WTC11 (cell line): ENCODE results near the gene TMEM250. TPM values are rescaled to one million over a fixed set of nuclear protein-coding genes. Genes with fewer than 3 reads are reported as not detected.

ENCODE experiments used
- ATAC-seq: fragments of 200-7000 bp; cut with Tn5 transposase; 2 replicates; pipeline ENCODE4 v1.10.0; 2021; ENCODE audit warnings: mild to moderate bottlenecking, moderate library complexity
- CTCF ChIA-PET: fragments of 300-600 bp; sonication (Branson Sonifier 250); formaldehyde crosslinking; loops from one replicate; lab custom pipeline; 2021; ENCODE audit warnings: antibody characterized with exemption; lab: Charles Lee
- POLR2A ChIA-PET: fragments of 350-600 bp; sonication (Branson Sonifier 250); formaldehyde crosslinking; loops from one replicate; lab custom pipeline; 2021; ENCODE audit warnings: antibody characterized with exemption; lab: Charles Lee
- DNase-seq: peaks from one replicate; pipeline ENCODE4 v3.0.0; 2021; ENCODE audit warnings: low spot score
- H3K27ac Mint-ChIP-seq: 2 replicates; pipeline ENCODE4 v1.8.0; 2021; ENCODE audit warnings: mixed read lengths
- H3K27me3 Mint-ChIP-seq: 2 replicates; pipeline ENCODE4 v1.8.0; 2021; ENCODE audit warnings: low read depth, mild to moderate bottlenecking, moderate library complexity, mixed read lengths
- H3K36me3 Mint-ChIP-seq: 2 replicates; pipeline ENCODE4 v1.8.0; 2021; ENCODE audit warnings: mixed read lengths
- H3K4me1 Mint-ChIP-seq: 2 replicates; pipeline ENCODE4 v1.8.0; 2022; ENCODE audit warnings: mixed read lengths
- H3K4me3 Mint-ChIP-seq: 2 replicates; pipeline ENCODE4 v1.8.0; 2021; ENCODE audit warnings: mild to moderate bottlenecking, moderate library complexity, mixed read lengths
- H3K9me3 Mint-ChIP-seq: 2 replicates; pipeline ENCODE4 v1.8.0; 2021; ENCODE audit warnings: mixed read lengths
- CBFB ChIP-seq: sonication (generic); formaldehyde crosslinking; IDR thresholded peaks from 2 replicates; pipeline ENCODE4 v1.8.1; 2022; ENCODE audit warnings: mild to moderate bottlenecking, low read depth, missing genetic modification reagents
- ESRRA ChIP-seq: sonication (generic); formaldehyde crosslinking; IDR thresholded peaks from 2 replicates; pipeline ENCODE4 v1.8.1; 2022; ENCODE audit warnings: mild to moderate bottlenecking, missing genetic modification reagents, borderline replicate concordance
- FOXK1 ChIP-seq: sonication (generic); formaldehyde crosslinking; IDR thresholded peaks from 2 replicates; pipeline ENCODE4 v1.8.0; 2022; ENCODE audit warnings: mild to moderate bottlenecking, moderate library complexity, missing genetic modification reagents
- GRHL2 ChIP-seq: fragments of 250-450 bp; sonication (Bioruptor Pico); IDR thresholded peaks from 2 replicates; pipeline ENCODE4 v1.8.0; 2022; ENCODE audit warnings: mild to moderate bottlenecking, moderate library complexity; ENCODE audit not compliant: insufficient replicate concordance, severe bottlenecking
- NFATC4 ChIP-seq: fragments of 250-450 bp; sonication (Bioruptor Pico); IDR thresholded peaks from 2 replicates; pipeline ENCODE4 v1.9.0; 2021; ENCODE audit warnings: mild to moderate bottlenecking
- NR3C1 ChIP-seq: sonication (generic); formaldehyde crosslinking; conservative IDR thresholded peaks from 2 replicates; pipeline ENCODE4 v1.8.1; 2023; ENCODE audit warnings: low read depth, mild to moderate bottlenecking, missing genetic modification reagents
- TCF7 ChIP-seq: sonication (generic); formaldehyde crosslinking; IDR thresholded peaks from 2 replicates; pipeline ENCODE4 v1.8.0; 2022; ENCODE audit warnings: mild to moderate bottlenecking, low read depth, missing genetic modification reagents, moderate library complexity
- TEAD4 ChIP-seq: sonication (generic); formaldehyde crosslinking; IDR thresholded peaks from 2 replicates; pipeline ENCODE4 v1.8.0; 2022; ENCODE audit warnings: mild to moderate bottlenecking, missing genetic modification reagents
- ZNF232 ChIP-seq: sonication (generic); formaldehyde crosslinking; IDR thresholded peaks from 2 replicates; pipeline ENCODE4 v1.8.0; 2022; ENCODE audit warnings: mild to moderate bottlenecking, missing genetic modification reagents
- ZNF416 ChIP-seq: fragments of 250-450 bp; sonication (Bioruptor Pico); IDR thresholded peaks from 2 replicates; pipeline ENCODE4 v1.9.0; 2021; ENCODE audit warnings: mild to moderate bottlenecking, inconsistent platforms
- ZNF423 ChIP-seq: fragments of 250-450 bp; sonication (Bioruptor Pico); IDR thresholded peaks from 2 replicates; pipeline ENCODE4 v2.1.2; 2022; ENCODE audit warnings: mild to moderate bottlenecking, moderate library complexity
- total RNA-seq: library from RNA; stranded (reverse); gene quantifications from 3 replicates; pipeline ENCODE4 v1.2.3, GENCODE V29; 2021
- TF ChIP-seq, protein P1 (sequence below): fragments of 250-450 bp; sonication (Bioruptor Pico); IDR thresholded peaks from 2 replicates; pipeline ENCODE4 v1.9.0; 2021; ENCODE audit warnings: mild to moderate bottlenecking
- TF ChIP-seq, protein P2 (sequence below): fragments of 250-450 bp; sonication (Bioruptor Pico); IDR thresholded peaks from 2 replicates; pipeline ENCODE4 v1.9.0; 2021; ENCODE audit warnings: mild to moderate bottlenecking
- TF ChIP-seq, protein P3 (sequence below): sonication (generic); formaldehyde crosslinking; IDR thresholded peaks from 2 replicates; pipeline ENCODE4 v1.8.1; 2022; ENCODE audit warnings: low read depth, mild to moderate bottlenecking, moderate library complexity, missing genetic modification reagents, borderline replicate concordance
- TF ChIP-seq, protein P4 (sequence below): sonication (generic); formaldehyde crosslinking; IDR thresholded peaks from 2 replicates; pipeline ENCODE4 v1.8.1; 2022; ENCODE audit warnings: low read depth, missing genetic modification reagents, borderline replicate concordance
- TF ChIP-seq, protein P5 (sequence below): sonication (generic); formaldehyde crosslinking; IDR thresholded peaks from 2 replicates; pipeline ENCODE4 v1.8.0; 2022; ENCODE audit warnings: mild to moderate bottlenecking, missing genetic modification reagents
- TF ChIP-seq, protein P6 (sequence below): sonication (generic); formaldehyde crosslinking; IDR thresholded peaks from 2 replicates; pipeline ENCODE4 v1.8.1; 2022; ENCODE audit warnings: missing genetic modification reagents, borderline replicate concordance
- TF ChIP-seq, protein P7 (sequence below): fragments of 250-450 bp; sonication (Bioruptor Pico); IDR thresholded peaks from 2 replicates; pipeline ENCODE4 v1.8.0; 2021; ENCODE audit warnings: mild to moderate bottlenecking
- TF ChIP-seq, protein P8 (sequence below): sonication (generic); formaldehyde crosslinking; IDR thresholded peaks from 2 replicates; pipeline ENCODE4 v1.8.1; 2023; ENCODE audit warnings: mild to moderate bottlenecking, missing genetic modification reagents

Gene TMEM250
- total RNA-seq, 1 experiment from 2014 or later: 39.4 TPM

DNA sequence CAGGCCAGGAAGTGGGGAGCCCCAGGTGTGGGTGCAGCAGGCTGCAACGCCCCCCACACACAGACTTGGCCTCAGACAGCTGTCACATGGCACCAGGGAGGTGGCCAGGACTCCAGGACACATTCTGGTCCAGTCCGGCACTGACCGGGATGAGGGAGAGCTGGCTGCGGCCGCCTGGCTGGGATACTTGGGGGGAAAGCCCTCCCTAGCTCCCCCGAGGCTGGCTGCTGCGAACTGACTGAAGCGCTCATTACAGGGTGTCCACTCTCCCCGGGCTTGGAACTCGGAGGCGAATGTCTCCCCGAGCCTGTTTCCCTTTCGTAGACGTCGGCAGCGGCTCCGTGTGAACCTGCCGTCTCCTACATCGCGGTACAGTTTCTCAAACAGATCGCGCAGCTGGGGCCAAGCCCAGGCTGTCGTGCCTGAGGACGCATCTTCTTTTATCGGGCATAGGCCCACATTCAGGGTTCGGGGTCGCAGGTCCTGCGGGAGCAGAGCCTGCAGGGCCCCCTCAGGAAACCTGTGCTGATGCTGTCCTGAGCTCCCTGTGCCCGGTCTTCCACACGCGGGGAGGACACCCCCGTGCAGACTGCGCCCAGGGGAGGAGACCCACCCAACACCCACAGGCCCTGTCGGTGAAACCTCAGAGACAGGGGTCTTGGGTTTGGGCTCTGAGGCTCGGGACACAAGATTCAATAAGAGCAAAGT is 43.4 kb downstream of the TMEM250 start (continued):
- TF ChIP-seq, protein P1, sequence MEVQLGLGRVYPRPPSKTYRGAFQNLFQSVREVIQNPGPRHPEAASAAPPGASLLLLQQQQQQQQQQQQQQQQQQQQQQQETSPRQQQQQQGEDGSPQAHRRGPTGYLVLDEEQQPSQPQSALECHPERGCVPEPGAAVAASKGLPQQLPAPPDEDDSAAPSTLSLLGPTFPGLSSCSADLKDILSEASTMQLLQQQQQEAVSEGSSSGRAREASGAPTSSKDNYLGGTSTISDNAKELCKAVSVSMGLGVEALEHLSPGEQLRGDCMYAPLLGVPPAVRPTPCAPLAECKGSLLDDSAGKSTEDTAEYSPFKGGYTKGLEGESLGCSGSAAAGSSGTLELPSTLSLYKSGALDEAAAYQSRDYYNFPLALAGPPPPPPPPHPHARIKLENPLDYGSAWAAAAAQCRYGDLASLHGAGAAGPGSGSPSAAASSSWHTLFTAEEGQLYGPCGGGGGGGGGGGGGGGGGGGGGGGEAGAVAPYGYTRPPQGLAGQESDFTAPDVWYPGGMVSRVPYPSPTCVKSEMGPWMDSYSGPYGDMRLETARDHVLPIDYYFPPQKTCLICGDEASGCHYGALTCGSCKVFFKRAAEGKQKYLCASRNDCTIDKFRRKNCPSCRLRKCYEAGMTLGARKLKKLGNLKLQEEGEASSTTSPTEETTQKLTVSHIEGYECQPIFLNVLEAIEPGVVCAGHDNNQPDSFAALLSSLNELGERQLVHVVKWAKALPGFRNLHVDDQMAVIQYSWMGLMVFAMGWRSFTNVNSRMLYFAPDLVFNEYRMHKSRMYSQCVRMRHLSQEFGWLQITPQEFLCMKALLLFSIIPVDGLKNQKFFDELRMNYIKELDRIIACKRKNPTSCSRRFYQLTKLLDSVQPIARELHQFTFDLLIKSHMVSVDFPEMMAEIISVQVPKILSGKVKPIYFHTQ (CRISPR knock-in tag): no peak
- TF ChIP-seq ESRRA (CRISPR knock-in tag): no peak

DNA sequence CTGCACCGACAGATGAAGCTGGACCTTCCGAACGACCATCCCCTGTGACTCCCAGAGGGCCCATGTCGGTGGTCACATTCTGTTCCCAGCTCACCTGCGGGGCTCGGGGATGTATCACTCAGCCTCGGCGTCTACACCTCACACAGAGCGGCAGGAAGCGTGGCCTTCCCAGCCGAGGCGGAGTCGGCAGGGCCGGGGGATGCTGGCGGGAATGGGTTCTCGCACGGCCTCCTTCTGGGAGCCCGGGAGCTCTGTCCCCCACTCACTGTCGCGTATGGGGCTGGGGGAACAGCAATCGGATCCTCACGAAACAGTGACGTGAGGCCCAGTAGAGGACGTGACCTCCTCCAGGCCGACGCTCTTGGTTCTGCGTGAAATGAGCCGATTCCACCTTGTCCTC is 44.0 kb downstream of the TMEM250 start:
- DNase-seq (no peak), ATAC-seq (no peak)
- H3K27me3 Mint-ChIP-seq: no peaks in the 10 kb centered on the region
- 0 out of 2 replicates have a peak, but pooled peaks cover 3% of the 10 kb centered on the region for H3K36me3 Mint-ChIP-seq
- CTCF ChIA-PET: interaction anchor here (1.1 kb wide), 1 partner anchor 108 kb away, joined by 3 read pairs; no protein-coding TSS in a partner anchor
- POLR2A ChIA-PET: no interaction called here
- no peak overlapping the region for H3K4me3 Mint-ChIP-seq
- 0 out of 2 replicates have a peak, but pooled peaks cover 2% of the 10 kb centered on the region for H3K4me1 Mint-ChIP-seq
- TF ChIP-seq ZNF423 (CRISPR knock-in tag): no peak
- TF ChIP-seq, protein P2, sequence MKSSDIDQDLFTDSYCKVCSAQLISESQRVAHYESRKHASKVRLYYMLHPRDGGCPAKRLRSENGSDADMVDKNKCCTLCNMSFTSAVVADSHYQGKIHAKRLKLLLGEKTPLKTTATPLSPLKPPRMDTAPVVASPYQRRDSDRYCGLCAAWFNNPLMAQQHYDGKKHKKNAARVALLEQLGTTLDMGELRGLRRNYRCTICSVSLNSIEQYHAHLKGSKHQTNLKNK (CRISPR knock-in tag): no peak
- TF ChIP-seq, protein P3, sequence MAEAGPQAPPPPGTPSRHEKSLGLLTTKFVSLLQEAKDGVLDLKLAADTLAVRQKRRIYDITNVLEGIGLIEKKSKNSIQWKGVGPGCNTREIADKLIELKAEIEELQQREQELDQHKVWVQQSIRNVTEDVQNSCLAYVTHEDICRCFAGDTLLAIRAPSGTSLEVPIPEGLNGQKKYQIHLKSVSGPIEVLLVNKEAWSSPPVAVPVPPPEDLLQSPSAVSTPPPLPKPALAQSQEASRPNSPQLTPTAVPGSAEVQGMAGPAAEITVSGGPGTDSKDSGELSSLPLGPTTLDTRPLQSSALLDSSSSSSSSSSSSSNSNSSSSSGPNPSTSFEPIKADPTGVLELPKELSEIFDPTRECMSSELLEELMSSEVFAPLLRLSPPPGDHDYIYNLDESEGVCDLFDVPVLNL: no peak
- TF ChIP-seq CBFB (CRISPR knock-in tag): no peak
- TF ChIP-seq ZNF416 (CRISPR knock-in tag): no peak
- TF ChIP-seq FOXK1: no peak
- TF ChIP-seq, protein P4, sequence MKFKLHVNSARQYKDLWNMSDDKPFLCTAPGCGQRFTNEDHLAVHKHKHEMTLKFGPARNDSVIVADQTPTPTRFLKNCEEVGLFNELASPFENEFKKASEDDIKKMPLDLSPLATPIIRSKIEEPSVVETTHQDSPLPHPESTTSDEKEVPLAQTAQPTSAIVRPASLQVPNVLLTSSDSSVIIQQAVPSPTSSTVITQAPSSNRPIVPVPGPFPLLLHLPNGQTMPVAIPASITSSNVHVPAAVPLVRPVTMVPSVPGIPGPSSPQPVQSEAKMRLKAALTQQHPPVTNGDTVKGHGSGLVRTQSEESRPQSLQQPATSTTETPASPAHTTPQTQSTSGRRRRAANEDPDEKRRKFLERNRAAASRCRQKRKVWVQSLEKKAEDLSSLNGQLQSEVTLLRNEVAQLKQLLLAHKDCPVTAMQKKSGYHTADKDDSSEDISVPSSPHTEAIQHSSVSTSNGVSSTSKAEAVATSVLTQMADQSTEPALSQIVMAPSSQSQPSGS (CRISPR knock-in tag): no peak
- TF ChIP-seq GRHL2 (CRISPR knock-in tag): no peak
- TF ChIP-seq TEAD4 (CRISPR knock-in tag): no peak
- no peak for TF ChIP-seq TCF7 (CRISPR knock-in tag)
- TF ChIP-seq, protein P5, sequence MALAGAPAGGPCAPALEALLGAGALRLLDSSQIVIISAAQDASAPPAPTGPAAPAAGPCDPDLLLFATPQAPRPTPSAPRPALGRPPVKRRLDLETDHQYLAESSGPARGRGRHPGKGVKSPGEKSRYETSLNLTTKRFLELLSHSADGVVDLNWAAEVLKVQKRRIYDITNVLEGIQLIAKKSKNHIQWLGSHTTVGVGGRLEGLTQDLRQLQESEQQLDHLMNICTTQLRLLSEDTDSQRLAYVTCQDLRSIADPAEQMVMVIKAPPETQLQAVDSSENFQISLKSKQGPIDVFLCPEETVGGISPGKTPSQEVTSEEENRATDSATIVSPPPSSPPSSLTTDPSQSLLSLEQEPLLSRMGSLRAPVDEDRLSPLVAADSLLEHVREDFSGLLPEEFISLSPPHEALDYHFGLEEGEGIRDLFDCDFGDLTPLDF (CRISPR knock-in tag): no peak
- TF ChIP-seq NFATC4 (CRISPR knock-in tag): no peak
- TF ChIP-seq, protein P6, sequence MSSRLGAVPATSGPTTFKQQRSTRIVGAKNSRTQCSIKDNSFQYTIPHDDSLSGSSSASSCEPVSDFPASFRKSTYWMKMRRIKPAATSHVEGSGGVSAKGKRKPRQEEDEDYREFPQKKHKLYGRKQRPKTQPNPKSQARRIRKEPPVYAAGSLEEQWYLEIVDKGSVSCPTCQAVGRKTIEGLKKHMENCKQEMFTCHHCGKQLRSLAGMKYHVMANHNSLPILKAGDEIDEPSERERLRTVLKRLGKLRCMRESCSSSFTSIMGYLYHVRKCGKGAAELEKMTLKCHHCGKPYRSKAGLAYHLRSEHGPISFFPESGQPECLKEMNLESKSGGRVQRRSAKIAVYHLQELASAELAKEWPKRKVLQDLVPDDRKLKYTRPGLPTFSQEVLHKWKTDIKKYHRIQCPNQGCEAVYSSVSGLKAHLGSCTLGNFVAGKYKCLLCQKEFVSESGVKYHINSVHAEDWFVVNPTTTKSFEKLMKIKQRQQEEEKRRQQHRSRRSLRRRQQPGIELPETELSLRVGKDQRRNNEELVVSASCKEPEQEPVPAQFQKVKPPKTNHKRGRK (CRISPR knock-in tag): no peak
- TF ChIP-seq ZNF232: no peak
- TF ChIP-seq, protein P7, sequence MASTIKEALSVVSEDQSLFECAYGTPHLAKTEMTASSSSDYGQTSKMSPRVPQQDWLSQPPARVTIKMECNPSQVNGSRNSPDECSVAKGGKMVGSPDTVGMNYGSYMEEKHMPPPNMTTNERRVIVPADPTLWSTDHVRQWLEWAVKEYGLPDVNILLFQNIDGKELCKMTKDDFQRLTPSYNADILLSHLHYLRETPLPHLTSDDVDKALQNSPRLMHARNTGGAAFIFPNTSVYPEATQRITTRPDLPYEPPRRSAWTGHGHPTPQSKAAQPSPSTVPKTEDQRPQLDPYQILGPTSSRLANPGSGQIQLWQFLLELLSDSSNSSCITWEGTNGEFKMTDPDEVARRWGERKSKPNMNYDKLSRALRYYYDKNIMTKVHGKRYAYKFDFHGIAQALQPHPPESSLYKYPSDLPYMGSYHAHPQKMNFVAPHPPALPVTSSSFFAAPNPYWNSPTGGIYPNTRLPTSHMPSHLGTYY (CRISPR knock-in tag): no peak
- TF ChIP-seq NR3C1 (CRISPR knock-in tag): no peak
- TF ChIP-seq, protein P8, sequence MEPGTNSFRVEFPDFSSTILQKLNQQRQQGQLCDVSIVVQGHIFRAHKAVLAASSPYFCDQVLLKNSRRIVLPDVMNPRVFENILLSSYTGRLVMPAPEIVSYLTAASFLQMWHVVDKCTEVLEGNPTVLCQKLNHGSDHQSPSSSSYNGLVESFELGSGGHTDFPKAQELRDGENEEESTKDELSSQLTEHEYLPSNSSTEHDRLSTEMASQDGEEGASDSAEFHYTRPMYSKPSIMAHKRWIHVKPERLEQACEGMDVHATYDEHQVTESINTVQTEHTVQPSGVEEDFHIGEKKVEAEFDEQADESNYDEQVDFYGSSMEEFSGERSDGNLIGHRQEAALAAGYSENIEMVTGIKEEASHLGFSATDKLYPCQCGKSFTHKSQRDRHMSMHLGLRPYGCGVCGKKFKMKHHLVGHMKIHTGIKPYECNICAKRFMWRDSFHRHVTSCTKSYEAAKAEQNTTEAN (CRISPR knock-in tag): no peak
- no peak overlapping the region for H3K27ac Mint-ChIP-seq
- peaks cover 3% of the 10 kb centered on the region for H3K9me3 Mint-ChIP-seq
